Lower leg skin (tissue), 3 donors: ENCODE measurements around the gene PSMG4.

Experiments
- POLR2A ChIP-seq, 2 donors: fragments of 450-650 bp; IDR thresholded peaks; one replicate each; pipeline ENCODE4 v1.6.1; 2016 to 2017; ENCODE audit warnings: antibody characterized with exemption in 2 of 2, mild to moderate bottlenecking in 1 of 2, moderate library complexity in 1 of 2
- TF ChIP-seq, protein P1 (sequence below), 3 donors: fragments of 450-650 bp; IDR thresholded peaks; one replicate each; pipeline ENCODE4 v1.5.1; 2016; ENCODE audit warnings: antibody characterized with exemption in 3 of 3, mild to moderate bottlenecking in 3 of 3, moderate library complexity in 2 of 3

GRCh38 chr6:3245216-3245615, 13.5 kb upstream of the PSMG4 start:
- TF ChIP-seq, protein P1, sequence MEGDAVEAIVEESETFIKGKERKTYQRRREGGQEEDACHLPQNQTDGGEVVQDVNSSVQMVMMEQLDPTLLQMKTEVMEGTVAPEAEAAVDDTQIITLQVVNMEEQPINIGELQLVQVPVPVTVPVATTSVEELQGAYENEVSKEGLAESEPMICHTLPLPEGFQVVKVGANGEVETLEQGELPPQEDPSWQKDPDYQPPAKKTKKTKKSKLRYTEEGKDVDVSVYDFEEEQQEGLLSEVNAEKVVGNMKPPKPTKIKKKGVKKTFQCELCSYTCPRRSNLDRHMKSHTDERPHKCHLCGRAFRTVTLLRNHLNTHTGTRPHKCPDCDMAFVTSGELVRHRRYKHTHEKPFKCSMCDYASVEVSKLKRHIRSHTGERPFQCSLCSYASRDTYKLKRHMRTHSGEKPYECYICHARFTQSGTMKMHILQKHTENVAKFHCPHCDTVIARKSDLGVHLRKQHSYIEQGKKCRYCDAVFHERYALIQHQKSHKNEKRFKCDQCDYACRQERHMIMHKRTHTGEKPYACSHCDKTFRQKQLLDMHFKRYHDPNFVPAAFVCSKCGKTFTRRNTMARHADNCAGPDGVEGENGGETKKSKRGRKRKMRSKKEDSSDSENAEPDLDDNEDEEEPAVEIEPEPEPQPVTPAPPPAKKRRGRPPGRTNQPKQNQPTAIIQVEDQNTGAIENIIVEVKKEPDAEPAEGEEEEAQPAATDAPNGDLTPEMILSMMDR (IDR thresholded peaks at IDR 0.05), result no peak
- TF ChIP-seq POLR2A (IDR thresholded peaks at IDR 0.05), result no peak
